ENCODE results near the gene IGFBP3. TPM values are rescaled to one million over a fixed set of nuclear protein-coding genes. Genes with fewer than 3 reads are reported as not detected.

Gene IGFBP3
- total and polyA plus RNA-seq, 12 donors, result 32.1 to 183 (median 70.6) TPM

GRCh38 chr7:45891462-45892402 is 29.3 kb downstream of the IGFBP3 start:
- intact Hi-C loops (cut with DNase I), result loop anchor here in 2 of 10 donors (2.0 to 10.0 kb wide), 2 partner anchors 1287 to 1363 kb away; no protein-coding TSS in a partner anchor
- WGBS, 2 donors, result 73 to 76% methylated on average over 10 of the region's 10 CpGs
- Histone ChIP-seq H3K27ac (no peak overlapping the region), H3K4me3 (no peak overlapping the region), H3K9me3 (no peaks in the 10 kb centered on the region), H3K36me3 (no peaks in the 10 kb centered on the region), H3K4me1 (peaks cover 0 to 14% (median 10%) of the 10 kb centered on the region in 9 donors), H3K27me3 (peaks cover 7 to 61% (median 47%) of the 10 kb centered on the region in 7 donors)
- TF ChIP-seq CTCF (IDR thresholded peaks at IDR 0.05), result peak in 2 of 9 donors; percentile 5
- no peak for ATAC-seq
- DNase-seq, result no peak

GRCh38 chr7:45890902-45891461 is 30.1 kb downstream of the IGFBP3 start:
- H3K27ac ChIP-seq, result no peak overlapping the region
- H3K9me3 ChIP-seq, result no peaks in the 10 kb centered on the region
- H3K4me1 ChIP-seq, result peaks cover 0 to 14% (median 10%) of the 10 kb centered on the region in 9 donors
- H3K36me3 ChIP-seq, result no peaks in the 10 kb centered on the region
- ATAC-seq, result no peak
- TF ChIP-seq CTCF (IDR thresholded peaks at IDR 0.05), result peak; percentile 34 to 79 (median 69)
- H3K27me3 ChIP-seq, result peaks cover 7 to 64% (median 48%) of the 10 kb centered on the region in 7 donors
- 37 to 40% methylated on average over 6 of the region's 6 CpGs for WGBS, 2 donors
- no peak for DNase-seq
- intact Hi-C loops (cut with DNase I), result loop anchor here in 2 of 10 donors (2.0 to 10.0 kb wide), 2 partner anchors 1288 to 1364 kb away; no protein-coding TSS in a partner anchor
- H3K4me3 ChIP-seq, result no peak overlapping the region

GRCh38 chr7:45890125-45890901 is 30.8 kb downstream of the IGFBP3 start:
- H3K9me3 ChIP-seq, result no peaks in the 10 kb centered on the region
- TF ChIP-seq CTCF (IDR thresholded peaks at IDR 0.05), result no peak
- peaks cover 0 to 14% (median 10%) of the 10 kb centered on the region in 9 donors for H3K4me1 ChIP-seq
- peaks cover 7 to 64% (median 54%) of the 10 kb centered on the region in 7 donors for H3K27me3 ChIP-seq
- no peaks in the 10 kb centered on the region for H3K36me3 ChIP-seq
- DNase-seq, result no peak
- H3K27ac ChIP-seq, result no peak overlapping the region
- WGBS, 2 donors, result 90 to 95% methylated on average over 8 of the region's 8 CpGs
- H3K4me3 ChIP-seq, result no peak overlapping the region
- ATAC-seq, result no peak
- intact Hi-C loops (cut with DNase I), result loop anchor here in 2 of 10 donors (2.0 to 10.0 kb wide), 2 partner anchors 1288 to 1364 kb away; no protein-coding TSS in a partner anchor
